ENCODE measurements around the gene NDRG4.

- TF ChIP-seq EZH2 (IDR thresholded peaks at IDR 0.05; ENCODE audit: insufficient read depth, poor library complexity, severe bottlenecking) (no peak), EZH2phosphoT487 (IDR thresholded peaks at IDR 0.05; ENCODE audit: insufficient read depth, low read depth) (no peak)
Measured at GRCh38 chr16:58454178-58454577, 45.8 kb upstream of the NDRG4 start.

Measured in GM23248 (cell line).